HL-60 (cell line): ENCODE measurements around the gene PAX5.

ENCODE experiments used
- DNase-seq, 2 experiments: peaks; one replicate each; pipeline ENCODE4 v3.0.0-alpha.2; 2010 to 2020; ENCODE audit warnings: low read depth in 1 of 2, low spot score in 1 of 2
- H3K27ac ChIP-seq: fragments of 250-450 bp; sonication (Bioruptor Pico); replicated peaks from 2 replicates; pipeline ENCODE4 v1.5.1; 2020; ENCODE audit warnings: mild to moderate bottlenecking, moderate library complexity
- H3K27me3 ChIP-seq: fragments of 250-450 bp; sonication (Bioruptor Pico); 2 replicates; pipeline ENCODE4 v1.5.1; 2021; ENCODE audit warnings: mild to moderate bottlenecking, moderate library complexity; ENCODE audit not compliant: insufficient read depth, poor library complexity, severe bottlenecking
- H3K4me3 ChIP-seq: replicated peaks from 2 replicates; pipeline ENCODE4 v1.5.1; 2011; ENCODE audit warnings: mild to moderate bottlenecking, control low read depth, low read length; ENCODE audit not compliant: insufficient read depth
- GABPA ChIP-seq: IDR thresholded peaks from 2 replicates; pipeline ENCODE4 v1.6.1; 2012; ENCODE audit warnings: low read depth
- POLR2AphosphoS5 ChIP-seq: IDR thresholded peaks from 2 replicates; pipeline ENCODE4 v1.6.1; 2012; ENCODE audit warnings: low read depth
- SPI1 ChIP-seq: IDR thresholded peaks from 2 replicates; pipeline ENCODE4 v1.6.1; 2012; ENCODE audit warnings: low read depth, mild to moderate bottlenecking, borderline replicate concordance
- TF ChIP-seq, protein P1 (sequence below): IDR thresholded peaks from 2 replicates; pipeline ENCODE4 v1.6.1; 2012; ENCODE audit warnings: low read depth; ENCODE audit not compliant: insufficient replicate concordance
- TF ChIP-seq, protein P2 (sequence below): IDR thresholded peaks from one replicate; pipeline ENCODE4 v1.5.1; 2011; ENCODE audit warnings: low read length, control low read depth, inconsistent platforms; ENCODE audit not compliant: insufficient read depth

The PAX5 gene

GRCh38 chr9:36970007-36970888 lies 63.8 kb downstream of the PAX5 start:
- no peak for DNase-seq
- no peak for TF ChIP-seq GABPA
- TF ChIP-seq, protein P1, sequence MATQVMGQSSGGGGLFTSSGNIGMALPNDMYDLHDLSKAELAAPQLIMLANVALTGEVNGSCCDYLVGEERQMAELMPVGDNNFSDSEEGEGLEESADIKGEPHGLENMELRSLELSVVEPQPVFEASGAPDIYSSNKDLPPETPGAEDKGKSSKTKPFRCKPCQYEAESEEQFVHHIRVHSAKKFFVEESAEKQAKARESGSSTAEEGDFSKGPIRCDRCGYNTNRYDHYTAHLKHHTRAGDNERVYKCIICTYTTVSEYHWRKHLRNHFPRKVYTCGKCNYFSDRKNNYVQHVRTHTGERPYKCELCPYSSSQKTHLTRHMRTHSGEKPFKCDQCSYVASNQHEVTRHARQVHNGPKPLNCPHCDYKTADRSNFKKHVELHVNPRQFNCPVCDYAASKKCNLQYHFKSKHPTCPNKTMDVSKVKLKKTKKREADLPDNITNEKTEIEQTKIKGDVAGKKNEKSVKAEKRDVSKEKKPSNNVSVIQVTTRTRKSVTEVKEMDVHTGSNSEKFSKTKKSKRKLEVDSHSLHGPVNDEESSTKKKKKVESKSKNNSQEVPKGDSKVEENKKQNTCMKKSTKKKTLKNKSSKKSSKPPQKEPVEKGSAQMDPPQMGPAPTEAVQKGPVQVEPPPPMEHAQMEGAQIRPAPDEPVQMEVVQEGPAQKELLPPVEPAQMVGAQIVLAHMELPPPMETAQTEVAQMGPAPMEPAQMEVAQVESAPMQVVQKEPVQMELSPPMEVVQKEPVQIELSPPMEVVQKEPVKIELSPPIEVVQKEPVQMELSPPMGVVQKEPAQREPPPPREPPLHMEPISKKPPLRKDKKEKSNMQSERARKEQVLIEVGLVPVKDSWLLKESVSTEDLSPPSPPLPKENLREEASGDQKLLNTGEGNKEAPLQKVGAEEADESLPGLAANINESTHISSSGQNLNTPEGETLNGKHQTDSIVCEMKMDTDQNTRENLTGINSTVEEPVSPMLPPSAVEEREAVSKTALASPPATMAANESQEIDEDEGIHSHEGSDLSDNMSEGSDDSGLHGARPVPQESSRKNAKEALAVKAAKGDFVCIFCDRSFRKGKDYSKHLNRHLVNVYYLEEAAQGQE = no peak
- TF ChIP-seq, protein P2, sequence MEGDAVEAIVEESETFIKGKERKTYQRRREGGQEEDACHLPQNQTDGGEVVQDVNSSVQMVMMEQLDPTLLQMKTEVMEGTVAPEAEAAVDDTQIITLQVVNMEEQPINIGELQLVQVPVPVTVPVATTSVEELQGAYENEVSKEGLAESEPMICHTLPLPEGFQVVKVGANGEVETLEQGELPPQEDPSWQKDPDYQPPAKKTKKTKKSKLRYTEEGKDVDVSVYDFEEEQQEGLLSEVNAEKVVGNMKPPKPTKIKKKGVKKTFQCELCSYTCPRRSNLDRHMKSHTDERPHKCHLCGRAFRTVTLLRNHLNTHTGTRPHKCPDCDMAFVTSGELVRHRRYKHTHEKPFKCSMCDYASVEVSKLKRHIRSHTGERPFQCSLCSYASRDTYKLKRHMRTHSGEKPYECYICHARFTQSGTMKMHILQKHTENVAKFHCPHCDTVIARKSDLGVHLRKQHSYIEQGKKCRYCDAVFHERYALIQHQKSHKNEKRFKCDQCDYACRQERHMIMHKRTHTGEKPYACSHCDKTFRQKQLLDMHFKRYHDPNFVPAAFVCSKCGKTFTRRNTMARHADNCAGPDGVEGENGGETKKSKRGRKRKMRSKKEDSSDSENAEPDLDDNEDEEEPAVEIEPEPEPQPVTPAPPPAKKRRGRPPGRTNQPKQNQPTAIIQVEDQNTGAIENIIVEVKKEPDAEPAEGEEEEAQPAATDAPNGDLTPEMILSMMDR = no peak
- TF ChIP-seq SPI1 = no peak
- TF ChIP-seq POLR2AphosphoS5 = no peak
- H3K27ac ChIP-seq = no peak overlapping the region
- H3K4me3 ChIP-seq = no peak overlapping the region
- no peaks in the 10 kb centered on the region for H3K27me3 ChIP-seq

DNA sequence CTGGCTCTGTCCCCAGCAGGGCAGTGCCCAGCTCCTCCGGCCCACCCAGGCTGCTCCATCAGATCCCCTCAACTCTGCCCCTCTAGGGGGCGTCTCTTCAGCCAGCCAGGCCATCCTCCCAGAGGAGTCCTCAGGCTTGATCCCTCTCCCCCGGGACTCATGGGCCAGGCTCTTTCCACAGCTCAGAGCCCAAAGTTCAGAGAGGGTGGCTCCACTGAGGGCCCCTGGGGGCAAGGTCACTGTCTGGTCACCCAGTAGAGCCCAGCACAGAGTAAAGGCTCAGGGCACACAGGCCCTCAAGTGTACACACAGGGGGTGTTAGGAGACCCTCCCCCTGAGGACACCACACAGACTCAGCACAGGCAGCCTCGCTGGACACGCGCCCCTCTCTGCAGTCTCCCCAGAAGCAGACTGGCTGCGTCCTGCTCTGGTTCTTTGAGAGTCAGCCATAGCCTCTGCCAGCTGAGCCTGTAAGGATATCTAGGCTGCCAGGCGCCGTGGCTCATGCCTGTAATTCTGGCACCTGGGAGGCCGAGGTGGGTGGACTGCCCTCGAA lies 64.8 kb downstream of the PAX5 start:
- H3K4me3 ChIP-seq = no peak overlapping the region
- no peak overlapping the region for H3K27ac ChIP-seq
- no peaks in the 10 kb centered on the region for H3K27me3 ChIP-seq
- no peak for DNase-seq
- TF ChIP-seq, protein P2 = no peak
- TF ChIP-seq GABPA = no peak
- TF ChIP-seq, protein P1 = no peak
- no peak for TF ChIP-seq POLR2AphosphoS5
- no peak for TF ChIP-seq SPI1

DNA sequence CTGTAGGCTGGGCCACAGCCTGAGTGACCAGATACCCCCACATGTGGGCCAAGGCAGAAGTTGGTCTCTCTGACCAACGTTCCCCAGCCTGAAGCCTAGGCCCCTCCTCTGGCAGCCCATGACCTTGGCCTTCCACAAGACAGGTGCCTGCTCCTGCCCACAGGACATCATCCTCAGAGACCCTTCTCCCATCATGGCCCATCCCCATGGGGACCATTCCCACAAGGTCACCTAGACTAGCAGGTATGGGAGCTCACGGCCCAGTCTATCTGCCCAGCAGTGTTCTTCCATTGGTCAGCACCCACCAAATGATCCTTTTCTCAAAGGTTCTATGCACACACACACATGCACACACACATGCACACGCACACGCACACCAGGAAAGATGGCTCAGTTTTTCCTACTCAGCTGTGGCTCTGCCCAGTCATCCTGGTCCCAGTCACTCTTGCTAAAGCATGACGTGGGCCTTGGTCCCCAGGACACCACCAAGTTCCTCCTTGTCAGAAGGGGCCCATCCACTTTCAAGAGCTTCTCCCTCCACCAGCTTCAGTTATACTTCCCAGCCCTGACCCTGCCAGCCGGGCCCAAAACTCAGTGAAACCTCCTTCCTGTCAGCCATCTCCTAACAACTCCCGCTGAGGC lies 65.4 kb downstream of the PAX5 start:
- no peak for DNase-seq

More for the DNA sequence above, 65.4 kb downstream of the PAX5 start:
- Histone ChIP-seq H3K27ac (no peak overlapping the region), H3K4me3 (no peak overlapping the region), H3K27me3 (no peaks in the 10 kb centered on the region)
- TF ChIP-seq POLR2AphosphoS5 = no peak
- TF ChIP-seq SPI1 = no peak
- TF ChIP-seq, protein P1 = no peak
- no peak for TF ChIP-seq GABPA
- TF ChIP-seq, protein P2 = no peak
